GM12892 (cell line): ENCODE data around the gene LYPD6.

Source experiments
- POLR2A ChIP-seq: IDR thresholded peaks from 2 replicates; pipeline ENCODE4 v1.6.1; 2011; ENCODE audit warnings: low read depth, low read length, control low read depth
- POLR2AphosphoS5 ChIP-seq: IDR thresholded peaks from 2 replicates; pipeline ENCODE4 v1.6.1; 2011; ENCODE audit warnings: low read depth, low read length, control low read depth

- TF ChIP-seq POLR2A, result no peak
- no peak for TF ChIP-seq POLR2AphosphoS5
Observed at GRCh38 chr2:149394864-149395263, 64.5 kb downstream of the LYPD6 start.
